ENCODE measurements around the gene SGCD.

DNA sequence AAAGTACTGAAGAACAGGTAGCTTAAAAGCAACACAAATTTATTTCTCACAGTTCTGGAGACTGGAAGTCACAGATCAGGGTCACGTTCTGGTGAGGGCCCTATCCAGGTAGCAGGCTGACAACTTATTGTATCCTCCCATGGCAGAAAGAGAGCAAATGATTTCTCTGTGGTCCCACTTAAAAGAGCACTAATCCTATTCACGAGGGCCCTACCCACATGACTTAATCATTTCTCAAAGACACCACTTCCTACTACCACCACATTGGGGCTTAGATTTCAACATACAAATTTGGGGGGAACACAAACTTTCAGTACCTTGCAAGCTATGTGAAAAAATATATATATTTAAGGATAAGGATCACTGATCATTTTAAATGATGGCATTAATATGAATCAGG, 447.3 kb downstream of the SGCD start:
- TF ChIP-seq CTCF (IDR thresholded peaks at IDR 0.05; ENCODE audit: low read depth, low read length) (no peak), EZH2phosphoT487 (IDR thresholded peaks at IDR 0.05; ENCODE audit: low read depth) (no peak)
